ENCODE measurements around the gene POLE2.
A peak's percentile ranks its signal among the peaks of the same experiment; 100 is the strongest.
"Not testable (repeated sequence)": the region's sequence is repeated elsewhere in the genome, so short reads cannot be mapped to it uniquely, and the experiment has no call there.

Gene POLE2

DNA sequence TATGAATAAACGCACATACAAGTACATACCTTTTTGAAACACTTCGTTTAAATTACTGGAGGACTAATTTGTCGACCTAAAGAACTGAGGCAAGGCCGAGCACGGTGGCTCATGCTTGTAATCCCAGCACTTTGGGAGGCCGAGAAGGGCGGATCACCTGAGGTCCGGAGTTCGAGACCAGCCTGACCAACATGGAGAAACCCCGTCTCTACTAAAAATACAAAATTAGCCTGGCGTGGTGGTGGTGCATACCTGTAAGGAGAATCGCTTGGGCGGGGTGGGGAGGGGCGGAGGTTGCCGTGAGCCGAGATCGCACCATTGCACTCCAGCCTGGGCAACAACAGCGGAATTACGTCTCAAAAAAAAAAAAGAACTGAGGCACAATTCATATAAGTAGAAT, 68.7 kb downstream of the POLE2 start:
- not testable (repeated sequence) for DNase-seq (ENCODE audit: low spot score)

DNA sequence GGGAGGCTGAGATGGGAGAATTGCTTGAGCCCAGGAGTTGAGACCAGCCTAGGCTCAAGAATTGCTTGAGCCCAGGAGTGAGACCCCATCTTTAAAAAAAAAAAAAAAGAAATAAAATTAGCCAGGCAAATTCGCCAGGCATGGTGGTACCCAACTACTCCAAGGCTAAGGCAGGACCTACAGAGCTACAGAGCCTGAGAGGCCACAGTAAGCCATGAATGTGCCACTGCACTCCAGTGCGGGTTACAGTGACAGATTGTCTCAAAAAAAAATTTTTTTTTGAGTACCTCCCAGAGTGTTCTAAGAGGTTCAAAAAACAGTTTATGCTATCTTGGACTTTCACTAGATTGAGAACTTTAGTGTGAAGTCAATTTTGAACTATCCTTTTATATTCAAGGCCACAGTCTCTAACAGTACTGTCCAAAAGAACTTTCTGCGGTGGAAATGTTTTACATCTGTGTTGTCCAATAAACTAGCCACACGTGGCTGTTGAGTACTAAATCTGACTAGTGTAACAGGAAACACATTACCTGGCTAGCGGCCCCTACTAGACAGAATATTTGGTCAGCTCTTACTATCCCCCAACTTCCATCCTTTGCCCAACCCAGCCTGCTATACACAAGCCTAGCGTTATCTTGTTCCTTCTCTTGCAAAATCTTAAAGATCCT, 70.0 kb downstream of the POLE2 start:
- DNase-seq (ENCODE audit: low spot score) = no peak

GRCh38 chr14:49615776-49616175, 72.2 kb downstream of the POLE2 start:
- DNase-seq (ENCODE audit: low spot score) = peak; percentile 32

GRCh38 chr14:49614196-49614595, 73.8 kb downstream of the POLE2 start:
- DNase-seq (ENCODE audit: low spot score) = peak; percentile 23

DNA sequence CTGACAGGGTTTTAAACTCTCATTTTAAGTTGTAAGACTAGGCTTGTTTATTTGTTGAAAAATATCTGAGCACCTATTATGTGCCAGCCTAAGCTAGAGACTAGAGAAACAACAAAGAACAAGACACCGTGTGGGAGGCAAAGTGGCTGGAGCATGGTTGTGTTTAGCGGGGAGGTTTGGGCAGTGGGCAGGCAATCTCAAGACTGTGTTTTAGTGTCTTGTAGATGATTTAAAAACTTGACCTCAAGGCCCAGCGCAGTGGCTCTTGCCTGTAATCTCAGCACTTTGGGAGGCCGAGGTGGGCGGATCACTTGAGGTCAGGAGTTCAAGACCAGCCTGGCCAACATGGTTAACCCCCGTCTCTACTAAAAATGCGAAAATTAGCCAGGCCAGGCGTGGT, 75.3 kb downstream of the POLE2 start:
- DNase-seq (ENCODE audit: low spot score) = no peak

- DNase-seq (ENCODE audit: low spot score) = no peak
These were observed 75.8 kb downstream of the POLE2 start for GRCh38 chr14:49612251-49612650.

DNA sequence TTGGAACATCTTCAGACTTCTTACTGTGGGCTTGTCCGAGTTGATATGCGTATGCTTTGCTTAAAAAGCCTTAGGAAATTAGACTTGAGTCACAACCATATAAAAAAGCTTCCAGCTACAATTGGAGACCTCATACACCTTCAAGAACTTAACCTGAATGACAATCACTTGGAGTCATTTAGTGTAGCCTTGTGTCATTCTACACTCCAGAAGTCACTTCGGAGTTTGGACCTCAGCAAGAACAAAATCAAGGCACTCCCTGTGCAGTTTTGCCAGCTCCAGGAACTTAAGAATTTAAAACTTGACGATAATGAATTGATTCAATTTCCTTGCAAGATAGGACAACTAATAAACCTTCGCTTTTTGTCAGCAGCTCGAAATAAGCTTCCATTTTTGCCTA, 80.4 kb downstream of the POLE2 start:
- no peak for DNase-seq (ENCODE audit: low spot score)

- DNase-seq (ENCODE audit: low spot score) = peak; percentile 86
These were observed 89.3 kb downstream of the POLE2 start, which contains the start of gene LRR1 for GRCh38 chr14:49598485-49599300. LRR1 (plus strand) TSS chr14:49598940; CDS start chr14:49599021, 81 bp downstream.

- no peak for DNase-seq (ENCODE audit: low spot score)
These were observed 89.9 kb downstream of the POLE2 start for GRCh38 chr14:49598189-49598484.

DNA sequence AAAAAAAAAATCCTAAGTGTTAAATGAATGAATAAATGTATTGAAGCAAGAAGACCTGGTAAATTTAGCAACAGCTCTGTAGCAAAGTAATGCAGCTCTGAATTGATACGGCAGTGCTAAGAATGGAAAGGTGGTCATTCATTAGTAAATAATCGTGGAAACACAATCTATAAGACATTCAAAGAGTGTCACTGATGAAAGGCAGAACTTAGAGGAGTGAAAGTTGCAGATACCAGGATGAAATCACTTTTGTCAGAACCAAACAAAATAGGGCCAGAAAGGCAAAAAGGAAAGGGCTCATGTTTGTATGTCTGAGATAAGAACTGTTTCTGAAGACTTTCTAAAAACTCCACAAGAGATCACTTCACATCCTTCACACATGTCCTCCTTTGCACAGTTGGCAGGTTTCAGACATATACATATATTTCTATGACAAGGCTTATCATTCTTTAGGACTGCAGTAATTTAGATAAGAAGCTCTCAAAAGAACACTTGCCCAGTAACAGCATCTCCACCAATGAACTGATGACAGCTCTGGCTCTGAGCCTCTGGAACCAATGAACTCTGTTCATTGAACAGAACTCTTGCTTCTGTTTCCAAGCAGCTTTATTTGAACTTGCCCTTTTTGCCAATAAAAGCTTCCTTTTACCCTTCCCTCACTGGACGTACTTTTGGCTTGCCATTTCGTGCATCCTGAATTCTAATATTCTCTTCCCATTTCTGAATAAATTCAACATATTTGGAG, 93.5 kb downstream of the POLE2 start:
- DNase-seq (ENCODE audit: low spot score) = peak; percentile 69

All from hematopoietic multipotent progenitor cell treated with erythropoietin and hydrocortisone succinate and interleukin-3 and kit ligand, for 17 days (in vitro differentiated cells).